ENCODE measurements around the gene AFF1.

The AFF1 gene

GRCh38 chr4:86934771-86935565 lies at the start of gene AFF1:
Gene AFF1 (plus strand): TSS chr4:86935011. CDS start chr4:86948534, 13,523 bp downstream.
- peak; percentile 44 for DNase-seq

- no peak for DNase-seq
These were observed 44.0 kb upstream of the AFF1 start for GRCh38 chr4:86890790-86891189.

- DNase-seq, result peak; percentile 48
These were observed 42.8 kb upstream of the AFF1 start, which contains the start of gene C4orf36 for GRCh38 chr4:86891762-86892635. Gene C4orf36 (minus strand): TSS chr4:86892422. CDS start chr4:86891520, 902 bp downstream.

- DNase-seq, result no peak
These were observed 42.2 kb upstream of the AFF1 start for GRCh38 chr4:86892636-86892960.

- no peak for DNase-seq
These were observed 41.7 kb upstream of the AFF1 start for GRCh38 chr4:86893136-86893535.

- DNase-seq, result no peak
These were observed 40.4 kb upstream of the AFF1 start for GRCh38 chr4:86894455-86894854.

- DNase-seq, result no peak
These were observed 38.9 kb upstream of the AFF1 start for GRCh38 chr4:86895692-86896488.

- no peak for DNase-seq
These were observed 38.2 kb upstream of the AFF1 start for GRCh38 chr4:86896596-86896995.

- no peak for DNase-seq
These were observed 36.2 kb upstream of the AFF1 start for GRCh38 chr4:86898562-86898961.

GRCh38 chr4:86901864-86902263 lies 32.9 kb upstream of the AFF1 start:
- DNase-seq, result no peak

- no peak for DNase-seq
These were observed 26.6 kb upstream of the AFF1 start for GRCh38 chr4:86908251-86908657.

GRCh38 chr4:86909546-86910295 lies 25.1 kb upstream of the AFF1 start:
- DNase-seq, result no peak

GRCh38 chr4:86910369-86910768 lies 24.4 kb upstream of the AFF1 start:
- DNase-seq, result no peak

- no peak for DNase-seq
These were observed 23.8 kb upstream of the AFF1 start for GRCh38 chr4:86910820-86911684.

GRCh38 chr4:86916392-86916791 lies 18.4 kb upstream of the AFF1 start:
- no peak for DNase-seq

- no peak for DNase-seq
These were observed 17.4 kb upstream of the AFF1 start for GRCh38 chr4:86917212-86918039.

- no peak for DNase-seq
These were observed 16.2 kb upstream of the AFF1 start for GRCh38 chr4:86918539-86919072.

- no peak for DNase-seq
These were observed 15.1 kb upstream of the AFF1 start for GRCh38 chr4:86919561-86920223.

- no peak for DNase-seq
These were observed 13.1 kb upstream of the AFF1 start for GRCh38 chr4:86921608-86922252.
